CD8-positive, alpha-beta memory T cell (primary cell): ENCODE results near the gene KLHL42. TPM values are rescaled to one million over a fixed set of nuclear protein-coding genes. Genes with fewer than 3 reads are reported as not detected.

Source experiments
- CTCF ChIA-PET: fragments of 350-600 bp; sonication (Branson Sonifier 250); formaldehyde crosslinking; loops from one replicate; lab custom pipeline; 2021; ENCODE audit warnings: antibody characterized with exemption; lab: Charles Lee
- POLR2A ChIA-PET: fragments of 350-600 bp; sonication (Branson Sonifier 250); formaldehyde crosslinking; loops from one replicate; lab custom pipeline; 2021; ENCODE audit warnings: antibody characterized with exemption; lab: Charles Lee
- DNase-seq, 5 donors: peaks; one replicate each; pipeline versions ENCODE4 v3.0.0 to v3.0.0-alpha.2; 2020 to 2022; ENCODE audit warnings: mixed read lengths in 1 of 5
- H3K27ac ChIP-seq: one replicate; pipeline ENCODE4 v1.7.0; 2013; ENCODE audit warnings: low read depth, mild to moderate bottlenecking, low read length, moderate library complexity
- H3K27me3 ChIP-seq: 2 replicates; pipeline ENCODE4 v1.7.0; 2013; ENCODE audit warnings: low read length, mild to moderate bottlenecking; ENCODE audit not compliant: insufficient read depth, poor library complexity, severe bottlenecking
- H3K36me3 ChIP-seq: 2 replicates; pipeline ENCODE4 v1.7.0; 2013; ENCODE audit warnings: mild to moderate bottlenecking, low read length, moderate library complexity; ENCODE audit not compliant: insufficient read depth
- H3K4me1 ChIP-seq: 2 replicates; pipeline ENCODE4 v1.7.0; 2013; ENCODE audit warnings: mild to moderate bottlenecking, low read length, moderate library complexity; ENCODE audit not compliant: insufficient read depth
- H3K4me3 ChIP-seq: 2 replicates; pipeline ENCODE4 v1.7.0; 2013; ENCODE audit warnings: mild to moderate bottlenecking, low read length
- H3K9me3 ChIP-seq: 2 replicates; pipeline ENCODE4 v1.7.0; 2013; ENCODE audit warnings: mild to moderate bottlenecking, low read length
- H3K27ac Mint-ChIP-seq, 8 donors: one replicate each; pipeline ENCODE4 v1.8.0; 2020 to 2021; ENCODE audit warnings: mixed read lengths in 8 of 8, mild to moderate bottlenecking in 6 of 8, inconsistent platforms in 3 of 8, moderate library complexity in 3 of 8
- H3K27me3 Mint-ChIP-seq, 2 donors: one replicate each; pipeline ENCODE4 v1.8.0; 2020 to 2021; ENCODE audit warnings: mixed read lengths in 2 of 2, mild to moderate bottlenecking in 1 of 2, moderate library complexity in 1 of 2
- H3K36me3 Mint-ChIP-seq, 3 donors: one replicate each; pipeline ENCODE4 v1.8.0; 2020 to 2021; ENCODE audit warnings: mixed read lengths in 3 of 3, inconsistent platforms in 1 of 3, mild to moderate bottlenecking in 1 of 3
- H3K4me1 Mint-ChIP-seq, 3 donors: one replicate each; pipeline ENCODE4 v1.8.0; 2020 to 2021; ENCODE audit warnings: mixed read lengths in 3 of 3, inconsistent platforms in 1 of 3, mild to moderate bottlenecking in 1 of 3
- H3K4me3 Mint-ChIP-seq, 7 donors: one replicate each; pipeline ENCODE4 v1.8.0; 2020 to 2021; ENCODE audit warnings: mixed read lengths in 7 of 7, mild to moderate bottlenecking in 6 of 7, moderate library complexity in 4 of 7, inconsistent platforms in 2 of 7
- H3K9me3 Mint-ChIP-seq, 5 donors: one replicate each; pipeline ENCODE4 v1.8.0; 2020 to 2022; ENCODE audit warnings: mixed read lengths in 5 of 5, mild to moderate bottlenecking in 3 of 5, moderate library complexity in 2 of 5, inconsistent platforms in 1 of 5
- polyA plus RNA-seq: library from polyadenylated mRNA; unstranded; fragments of 300-500 nt; fragmentation: Illumina TruSeq; gene quantifications from one replicate; pipeline ENCODE4 v1.2.3, GENCODE V29; 2021
- total RNA-seq, 2 experiments: library from RNA; stranded (reverse); gene quantifications; one replicate each; pipeline ENCODE4 v1.2.3, GENCODE V29; 2021

Gene KLHL42
- total and polyA plus RNA-seq, 3 experiments from 2014 or later, result 9.5 to 14.1 (median 14.1) TPM

DNA sequence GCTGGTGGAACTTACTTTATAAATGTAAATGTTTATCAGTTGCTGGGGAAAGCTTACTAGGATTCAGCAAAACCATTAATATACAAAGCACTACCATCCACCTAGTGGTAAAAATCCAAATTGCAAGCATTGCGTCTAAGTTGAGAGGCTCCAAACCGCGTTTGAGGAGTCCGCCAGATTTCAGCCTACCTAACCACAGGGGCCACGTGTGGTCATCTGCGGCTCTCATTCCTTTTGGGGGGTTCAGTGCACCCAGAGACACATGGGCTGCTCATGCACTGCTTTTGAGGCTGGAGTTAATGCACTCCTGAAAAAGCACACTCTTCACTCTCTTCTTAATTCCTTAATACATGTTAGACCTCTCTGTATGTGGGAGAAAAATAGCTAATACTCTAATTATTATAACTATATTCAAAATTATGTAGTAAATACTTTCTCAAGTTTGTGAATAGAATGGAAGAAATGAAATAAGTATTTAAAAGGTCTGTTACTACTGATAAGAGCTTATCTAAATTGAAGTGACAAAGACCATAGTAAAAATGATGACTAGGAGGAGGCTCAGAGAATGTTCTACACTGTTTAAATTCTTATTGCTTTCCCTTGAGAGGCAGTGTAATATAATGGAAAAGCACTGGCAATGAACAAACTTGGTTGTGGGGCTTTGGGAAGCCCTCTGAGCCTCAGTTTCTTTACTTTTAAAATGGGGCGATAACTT, 41.4 kb downstream of the KLHL42 start:
- Mint-ChIP-seq H3K36me3 (no peaks in the 10 kb centered on the region), H3K27me3 (peaks cover under 1 to 6% of the 10 kb centered on the region in 2 donors), H3K4me1 (peaks cover 22 to 34% (median 32%) of the 10 kb centered on the region in 3 donors), H3K27ac (peak overlapping the region in 7 of 8 donors; percentile 59 to 95 (median 82)), H3K4me3 (peak overlapping the region; percentile 32 to 83 (median 79)), H3K9me3 (no peaks in the 10 kb centered on the region)
- ChIA-PET CTCF (interaction anchor here (0.9 to 3.3 kb wide), 10 partner anchors 9 to 114 kb away, joined by 3 to 18 read pairs (median 5); partner anchors contain the start of genes KLHL42 and MANSC4), POLR2A (interaction anchor here (1.3 to 1.6 kb wide), 2 partner anchors 41 to 110 kb away, joined by 3 to 5 read pairs; partner anchors contain the start of genes KLHL42 and MANSC4)
- Histone ChIP-seq H3K4me3 (peak overlapping the region; percentile 26), H3K27me3 (no peaks in the 10 kb centered on the region), H3K4me1 (peaks cover 10% of the 10 kb centered on the region), H3K9me3 (no peaks in the 10 kb centered on the region), H3K36me3 (no peaks in the 10 kb centered on the region), H3K27ac (no peak overlapping the region)
- DNase-seq, result peak in 4 of 5 donors; percentile 3 to 42 (median 15)

GRCh38 chr12:27822076-27822712, 42.2 kb downstream of the KLHL42 start:
- H3K4me3 Mint-ChIP-seq, result peak overlapping the region; percentile 32 to 83 (median 76)
- H3K4me1 Mint-ChIP-seq, result peaks cover 22 to 34% (median 32%) of the 10 kb centered on the region in 3 donors
- no peaks in the 10 kb centered on the region for H3K36me3 Mint-ChIP-seq
- peak overlapping the region; percentile 30 to 95 (median 80) for H3K27ac Mint-ChIP-seq
- no peaks in the 10 kb centered on the region for H3K9me3 ChIP-seq
- no peak overlapping the region for H3K27ac ChIP-seq
- ChIA-PET POLR2A (interaction anchor here (1.3 to 1.6 kb wide), 2 partner anchors 42 to 111 kb away, joined by 3 to 5 read pairs; partner anchors contain the start of genes KLHL42 and MANSC4), CTCF (interaction anchor here (0.9 to 3.3 kb wide), 9 partner anchors 8 to 114 kb away, joined by 3 to 18 read pairs (median 3); no protein-coding TSS in a partner anchor)
- peak in 4 of 5 donors; percentile 28 to 74 (median 51) for DNase-seq
- H3K27me3 Mint-ChIP-seq, result peaks cover 0 to 6% of the 10 kb centered on the region in 2 donors
- peak overlapping the region; percentile 26 for H3K4me3 ChIP-seq
- no peaks in the 10 kb centered on the region for H3K9me3 Mint-ChIP-seq
- peaks cover 10% of the 10 kb centered on the region for H3K4me1 ChIP-seq
- H3K27me3 ChIP-seq, result no peaks in the 10 kb centered on the region
- H3K36me3 ChIP-seq, result no peaks in the 10 kb centered on the region

GRCh38 chr12:27823038-27823437, 43.0 kb downstream of the KLHL42 start:
- Mint-ChIP-seq H3K27me3 (peaks cover 4 to 6% of the 10 kb centered on the region in 2 donors), H3K36me3 (no peaks in the 10 kb centered on the region), H3K4me3 (peak overlapping the region in 4 of 7 donors; percentile 76 to 83 (median 81)), H3K4me1 (peaks cover 22 to 34% (median 32%) of the 10 kb centered on the region in 3 donors), H3K9me3 (no peaks in the 10 kb centered on the region), H3K27ac (peak overlapping the region in 4 of 8 donors; percentile 59 to 90 (median 82))
- no peaks in the 10 kb centered on the region for H3K27me3 ChIP-seq
- no peaks in the 10 kb centered on the region for H3K9me3 ChIP-seq
- H3K4me1 ChIP-seq, result peaks cover 10% of the 10 kb centered on the region
- POLR2A ChIA-PET, result no interaction called here
- H3K27ac ChIP-seq, result no peak overlapping the region
- H3K36me3 ChIP-seq, result no peaks in the 10 kb centered on the region
- H3K4me3 ChIP-seq, result no peak overlapping the region
- no peak for DNase-seq
- CTCF ChIA-PET, result interaction anchor here (2.4 to 3.3 kb wide), 2 partner anchors 12 to 89 kb away, joined by 11 to 18 read pairs; no protein-coding TSS in a partner anchor

DNA sequence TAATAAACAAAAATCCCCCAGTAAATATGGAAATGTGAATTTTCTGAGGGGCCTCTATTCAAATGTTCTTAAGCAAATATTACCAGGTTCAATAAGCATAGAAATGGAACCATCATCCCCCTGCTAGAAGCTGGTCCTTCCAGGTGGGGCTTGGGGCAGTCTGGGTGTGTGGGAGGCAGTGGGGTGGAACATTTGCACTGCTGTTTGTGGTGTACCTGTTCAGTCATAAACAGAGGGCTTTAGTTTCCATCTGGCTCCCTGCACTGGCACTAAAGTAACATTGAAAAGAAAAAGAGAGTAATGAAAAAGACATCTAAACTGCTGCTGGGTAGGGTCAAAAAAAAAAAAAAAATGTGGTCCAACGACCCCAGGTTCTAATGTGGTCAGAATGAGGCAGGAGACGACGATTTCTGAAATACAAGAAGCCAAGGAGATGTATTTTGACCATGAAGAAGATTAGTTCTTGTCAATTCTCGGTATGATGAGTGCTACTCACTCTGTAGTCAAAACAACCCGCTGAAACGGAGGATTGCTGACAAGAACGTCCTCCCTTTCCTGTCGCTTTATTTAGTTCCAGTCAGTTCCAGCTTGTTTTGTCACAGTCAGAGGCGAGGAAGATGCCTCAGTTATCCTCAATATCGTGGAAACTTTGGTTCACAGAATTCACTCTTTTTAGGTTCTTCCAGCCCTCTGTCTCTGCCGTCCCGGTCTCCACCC, 44.3 kb downstream of the KLHL42 start:
- H3K4me1 Mint-ChIP-seq, result peaks cover 22 to 34% (median 32%) of the 10 kb centered on the region in 3 donors
- POLR2A ChIA-PET, result no interaction called here
- Histone ChIP-seq H3K36me3 (no peaks in the 10 kb centered on the region), H3K4me3 (no peak overlapping the region), H3K9me3 (no peaks in the 10 kb centered on the region), H3K4me1 (peaks cover 10% of the 10 kb centered on the region), H3K27me3 (no peaks in the 10 kb centered on the region), H3K27ac (no peak overlapping the region)
- H3K36me3 Mint-ChIP-seq, result no peaks in the 10 kb centered on the region
- no peak for DNase-seq
- H3K4me3 Mint-ChIP-seq, result peak overlapping the region in 1 of 7 donors; percentile 37
- no peaks in the 10 kb centered on the region for H3K9me3 Mint-ChIP-seq
- CTCF ChIA-PET, result no interaction called here
- H3K27ac Mint-ChIP-seq, result peak overlapping the region in 1 of 8 donors; percentile 69
- peaks cover 5 to 6% of the 10 kb centered on the region in 2 donors for H3K27me3 Mint-ChIP-seq

DNA sequence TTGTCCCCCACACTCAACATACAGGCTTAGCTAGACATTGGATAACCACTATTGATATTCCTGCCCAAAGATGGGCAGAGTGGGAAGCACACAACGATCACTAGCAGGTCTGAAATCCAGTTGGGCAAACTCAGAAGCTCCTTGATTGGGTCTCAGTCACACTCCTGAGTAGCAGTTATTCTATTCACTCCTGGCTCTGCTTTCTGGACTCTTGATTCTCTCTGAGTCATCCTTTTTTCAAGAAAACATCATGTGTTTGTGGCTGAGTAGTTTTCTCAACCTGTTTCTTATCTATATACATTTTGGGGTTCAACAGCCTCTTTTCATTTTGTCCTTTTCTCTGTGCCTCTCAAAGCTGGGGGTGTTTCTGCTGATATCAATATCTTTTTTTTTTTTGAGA, 46.0 kb downstream of the KLHL42 start:
- peaks cover 10% of the 10 kb centered on the region for H3K4me1 ChIP-seq
- ChIA-PET POLR2A (interaction anchor here (0.6 kb wide), 1 partner anchor 23 kb away, joined by 3 read pairs; no protein-coding TSS in a partner anchor), CTCF (no interaction called here)
- no peak overlapping the region for H3K4me3 ChIP-seq
- no peaks in the 10 kb centered on the region for H3K36me3 ChIP-seq
- no peaks in the 10 kb centered on the region for H3K36me3 Mint-ChIP-seq
- no peaks in the 10 kb centered on the region for H3K27me3 ChIP-seq
- peaks cover 21 to 32% (median 30%) of the 10 kb centered on the region in 3 donors for H3K4me1 Mint-ChIP-seq
- H3K9me3 Mint-ChIP-seq, result no peaks in the 10 kb centered on the region
- H3K27me3 Mint-ChIP-seq, result peaks cover 2 to 9% of the 10 kb centered on the region in 2 donors
- H3K4me3 Mint-ChIP-seq, result no peak overlapping the region
- H3K27ac ChIP-seq, result no peak overlapping the region
- no peak overlapping the region for H3K27ac Mint-ChIP-seq
- no peak for DNase-seq
- H3K9me3 ChIP-seq, result no peaks in the 10 kb centered on the region

DNA sequence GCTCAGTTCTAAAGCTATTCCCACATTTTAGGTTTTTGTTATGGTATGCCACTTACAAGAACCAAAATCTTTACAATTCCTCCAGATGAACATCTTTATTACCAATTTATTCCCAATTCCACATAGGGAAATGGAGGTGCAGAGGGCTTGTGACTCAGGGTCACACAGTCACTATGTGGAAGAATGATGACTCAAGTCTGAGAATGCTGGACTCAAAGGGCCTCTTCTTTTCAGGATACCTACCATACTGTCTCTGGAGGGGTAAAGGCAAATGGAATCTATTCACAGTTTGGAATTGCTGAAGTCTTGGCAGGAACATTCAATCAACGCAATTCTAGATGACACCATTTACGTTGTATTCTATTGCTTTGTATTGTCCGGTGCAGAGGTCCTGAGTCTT, 48.2 kb downstream of the KLHL42 start:
- POLR2A ChIA-PET, result no interaction called here
- Mint-ChIP-seq H3K27ac (no peak overlapping the region), H3K36me3 (no peaks in the 10 kb centered on the region), H3K9me3 (no peaks in the 10 kb centered on the region), H3K4me1 (peaks cover 4 to 11% (median 9%) of the 10 kb centered on the region in 3 donors), H3K4me3 (no peak overlapping the region), H3K27me3 (peaks cover 0 to 17% of the 10 kb centered on the region in 2 donors)
- H3K27me3 ChIP-seq, result no peaks in the 10 kb centered on the region
- no peak overlapping the region for H3K4me3 ChIP-seq
- DNase-seq, result no peak
- no peaks in the 10 kb centered on the region for H3K9me3 ChIP-seq
- H3K4me1 ChIP-seq, result no peaks in the 10 kb centered on the region
- CTCF ChIA-PET, result no interaction called here
- no peak overlapping the region for H3K27ac ChIP-seq
- no peaks in the 10 kb centered on the region for H3K36me3 ChIP-seq

GRCh38 chr12:27838543-27839185, 58.6 kb downstream of the KLHL42 start:
- H3K9me3 ChIP-seq, result no peaks in the 10 kb centered on the region
- no peaks in the 10 kb centered on the region for H3K36me3 ChIP-seq
- CTCF ChIA-PET, result interaction anchor here (1.1 kb wide), 1 partner anchor 17 kb away, joined by 3 read pairs; no protein-coding TSS in a partner anchor
- H3K36me3 Mint-ChIP-seq, result peaks cover 0 to 1% (median 0%) of the 10 kb centered on the region in 3 donors
- H3K27ac Mint-ChIP-seq, result no peak overlapping the region
- DNase-seq, result no peak
- no peaks in the 10 kb centered on the region for H3K4me1 ChIP-seq
- H3K4me3 ChIP-seq, result no peak overlapping the region
- no peaks in the 10 kb centered on the region for H3K27me3 ChIP-seq
- H3K9me3 Mint-ChIP-seq, result no peaks in the 10 kb centered on the region
- no peaks in the 10 kb centered on the region for H3K27me3 Mint-ChIP-seq
- POLR2A ChIA-PET, result no interaction called here
- H3K4me3 Mint-ChIP-seq, result no peak overlapping the region
- H3K27ac ChIP-seq, result no peak overlapping the region
- H3K4me1 Mint-ChIP-seq, result no peaks in the 10 kb centered on the region
